Endothelial cell of umbilical vein (primary cell): ENCODE measurements around the gene PSAP. TPM values are rescaled to one million over a fixed set of nuclear protein-coding genes. Genes with fewer than 3 reads are reported as not detected.

Experiments
- BruUV-seq: library from RNA; stranded (reverse); fragments of 400-500 nt; replicated peaks from 2 replicates; lab custom pipeline; 2021; lab: Mats Ljungman, UMichigan
- CTCF ChIA-PET: fragments of 300-600, 350-600 bp; sonication (Branson Sonifier 250); formaldehyde crosslinking; loops from one replicate; lab custom pipeline; 2021; ENCODE audit warnings: antibody characterized with exemption, inconsistent platforms; lab: Charles Lee
- POLR2A ChIA-PET: fragments of 300-600, 350-600 bp; sonication (Branson Sonifier 250); formaldehyde crosslinking; loops from one replicate; lab custom pipeline; 2021; ENCODE audit warnings: antibody characterized with exemption, inconsistent platforms; lab: Charles Lee
- DNase-seq: peaks from one replicate; pipeline ENCODE4 v3.0.0-alpha.2; 2011; ENCODE audit warnings: low read depth, low spot score
- FAIRE-seq: peaks from 2 replicates; lab custom pipeline; 2011; peaks lifted over from hg19 to GRCh38; lab: Jason Lieb, UNC
- H2AFZ ChIP-seq: 2 replicates; pipeline ENCODE4 v1.6.0; 2012; ENCODE audit warnings: low read depth, low read length, control low read depth, inconsistent platforms
- H3K27ac ChIP-seq: 2 replicates; pipeline ENCODE4 v1.5.1; 2011; ENCODE audit warnings: low read depth, mild to moderate bottlenecking, control low read depth, low read length, moderate library complexity; ENCODE audit not compliant: insufficient read depth
- H3K27me3 ChIP-seq, 2 experiments: 2 replicates each; pipeline versions ENCODE4 v1.6.0 to v1.6.1; 2011; ENCODE audit warnings: low read length in 2 of 2, mixed read lengths in 1 of 2; ENCODE audit not compliant: control insufficient read depth in 2 of 2, insufficient read depth in 2 of 2
- H3K36me3 ChIP-seq, 2 experiments: 2 replicates in 1 of 2; 3 replicates in 1 of 2; pipeline ENCODE4 v1.5.1; 2011; ENCODE audit warnings: low read length in 2 of 2, mild to moderate bottlenecking in 1 of 2, moderate library complexity in 1 of 2; ENCODE audit not compliant: control insufficient read depth in 2 of 2, insufficient read depth in 2 of 2; ENCODE audit errors: extremely low read depth in 1 of 2
- H3K4me1 ChIP-seq: 3 replicates; pipeline ENCODE4 v1.5.1; 2011; ENCODE audit warnings: mild to moderate bottlenecking, low read length; ENCODE audit not compliant: control insufficient read depth, insufficient read depth; ENCODE audit errors: extremely low read depth
- H3K4me2 ChIP-seq: 2 replicates; pipeline ENCODE4 v1.6.1; 2011; ENCODE audit warnings: low read length, control low read depth, mixed read lengths; ENCODE audit not compliant: insufficient read depth
- H3K4me3 ChIP-seq, 3 experiments: fragments of 200-600 bp in 1 of 3; sonication (generic), shearing (Covaris generic) in 1 of 3; replicated peaks in 1 of 3; 2 replicates each; pipeline ENCODE4 v1.5.1; 2011 to 2016; ENCODE audit warnings: control low read depth in 3 of 3, low read length in 3 of 3, mild to moderate bottlenecking in 2 of 3, inconsistent platforms in 1 of 3, low read depth in 1 of 3, moderate library complexity in 1 of 3; ENCODE audit not compliant: insufficient read depth in 1 of 3
- H3K79me2 ChIP-seq: 2 replicates; pipeline ENCODE4 v1.6.0; 2012; ENCODE audit warnings: low read length, inconsistent platforms; ENCODE audit not compliant: control insufficient read depth, insufficient read depth
- H3K9ac ChIP-seq: replicated peaks from 2 replicates; pipeline ENCODE3; 2011; ENCODE audit warnings: low read length, control low read depth; ENCODE audit not compliant: insufficient read depth; ENCODE audit errors: extremely low read depth
- H3K9me1 ChIP-seq: replicated peaks from 3 replicates; pipeline ENCODE4 v1.6.0; 2011; ENCODE audit warnings: mild to moderate bottlenecking, low read length; ENCODE audit not compliant: control insufficient read depth, insufficient read depth; ENCODE audit errors: extremely low read depth
- H3K9me3 ChIP-seq: replicated peaks from 2 replicates; pipeline ENCODE4 v1.5.1; 2012; ENCODE audit warnings: low read length, inconsistent platforms; ENCODE audit not compliant: control insufficient read depth, insufficient read depth
- H4K20me1 ChIP-seq: replicated peaks from 2 replicates; pipeline ENCODE3; 2011; ENCODE audit warnings: mild to moderate bottlenecking, low read length; ENCODE audit not compliant: control insufficient read depth, insufficient read depth; ENCODE audit errors: extremely low read depth
- EZH2 ChIP-seq: IDR thresholded peaks from 2 replicates; pipeline ENCODE4 v1.6.1; 2012; ENCODE audit warnings: borderline replicate concordance, low read depth, mild to moderate bottlenecking, moderate library complexity, low read length, inconsistent platforms; ENCODE audit not compliant: severe bottlenecking
- FOS ChIP-seq: IDR thresholded peaks from 2 replicates; pipeline ENCODE4 v1.6.1; 2011; ENCODE audit warnings: mild to moderate bottlenecking, low read length, moderate library complexity, borderline replicate concordance; ENCODE audit not compliant: insufficient read depth
- GATA2 ChIP-seq: IDR thresholded peaks from 2 replicates; pipeline ENCODE4 v1.7.0; 2011; ENCODE audit warnings: low read depth, mild to moderate bottlenecking, moderate library complexity, mixed read lengths, low read length; ENCODE audit not compliant: insufficient read length, insufficient read depth
- JUN ChIP-seq: IDR thresholded peaks from 2 replicates; pipeline ENCODE4 v1.6.1; 2011; ENCODE audit warnings: borderline replicate concordance, low read depth; ENCODE audit not compliant: insufficient read length, insufficient read depth
- MYC ChIP-seq: IDR thresholded peaks from one replicate; pipeline ENCODE4 v1.6.1; 2011; ENCODE audit warnings: mild to moderate bottlenecking, low read depth, low read length
- POLR2A ChIP-seq: IDR thresholded peaks from 2 replicates; pipeline ENCODE4 v1.6.1; 2012; ENCODE audit warnings: low read depth, mild to moderate bottlenecking, control low read depth, low read length
- POLR2AphosphoS5 ChIP-seq: IDR thresholded peaks from 2 replicates; pipeline ENCODE4 v1.6.1; 2012; ENCODE audit warnings: low read depth, mild to moderate bottlenecking, control low read depth, low read length, moderate library complexity; ENCODE audit not compliant: insufficient read depth
- dilution Hi-C: fragments of 300-500 bp; cut with MboI; formaldehyde crosslinking; loops from one replicate; pipeline ENCODE4 v1.15.0; 2019; ENCODE audit warnings: low sequenced_read_pairs; ENCODE audit not compliant: extremely low pct_ligation_motif_present
- intact Hi-C: fragments of 100-400 bp; cut with micrococcal nuclease; formaldehyde crosslinking; loops from one replicate; pipeline ENCODE4 v1.10.0; 2022
- polyA plus RNA-seq, 4 experiments: library from polyadenylated mRNA; depleted of rRNA in 3 of 4; stranded (reverse) in 3 of 4; unstranded in 1 of 4; fragments of >200 nt; gene quantifications; 2 replicates each; pipeline versions ENCODE4 v1.2.1 to v1.2.3, GENCODE V29; 2011 to 2012; ENCODE audit warnings: missing spikeins in 1 of 4
- total RNA-seq: library from RNA; stranded (reverse); gene quantifications from 2 replicates; pipeline ENCODE4 v1.2.3, GENCODE V29; 2021
- TF ChIP-seq, protein P1 (sequence below), 2 donors: IDR thresholded peaks; 1 replicate in 1 of 2; 2 replicates in 1 of 2; pipeline ENCODE4 v1.5.1; 2011; ENCODE audit warnings: low read length in 2 of 2, mild to moderate bottlenecking in 2 of 2, moderate library complexity in 2 of 2, control low read depth in 1 of 2, inconsistent platforms in 1 of 2, low read depth in 1 of 2; ENCODE audit not compliant: insufficient read depth in 1 of 2; ENCODE audit errors: extremely low read depth in 1 of 2
- TF ChIP-seq, protein P2 (sequence below): IDR thresholded peaks from 2 replicates; pipeline ENCODE4 v1.6.1; 2011; ENCODE audit not compliant: insufficient read depth, insufficient read length

Gene PSAP
- total and polyA plus RNA-seq, 2 donors (not counting 3 experiments of a cell fraction or from before 2014, with no cell fraction given), result 644 to 1,476 TPM

DNA sequence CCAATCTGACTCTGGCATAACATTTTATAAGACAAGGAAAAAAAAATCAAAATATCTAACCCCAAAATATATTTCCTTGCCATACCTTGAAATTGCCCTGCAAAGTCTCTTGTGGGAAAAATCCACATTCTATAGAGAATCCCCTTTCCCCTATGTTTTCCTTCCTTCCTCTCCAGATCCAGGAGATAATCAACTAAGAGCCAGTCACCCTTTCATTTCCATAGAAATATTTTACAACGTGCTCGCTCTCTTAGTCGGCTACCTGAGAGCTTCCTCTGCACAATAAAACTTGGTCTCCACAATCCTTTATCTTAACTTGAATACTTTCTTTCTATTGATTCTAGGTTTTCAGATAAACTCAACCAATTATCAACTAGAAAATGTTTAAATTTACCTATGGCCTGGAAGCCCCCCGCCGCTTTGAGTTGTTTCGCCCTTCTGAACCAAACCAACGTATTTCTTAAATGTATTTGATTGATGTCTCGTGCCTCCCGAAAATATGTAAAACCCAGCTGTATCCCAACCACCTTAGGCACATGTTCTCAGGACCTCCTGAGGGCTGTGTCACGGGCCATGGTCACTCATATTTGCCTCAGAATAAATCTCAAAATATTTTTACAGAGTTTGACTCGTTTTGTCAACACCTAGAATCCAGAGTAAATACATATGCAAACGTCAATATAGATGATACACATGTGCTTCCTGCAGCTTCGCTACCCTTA is 869 bp downstream of the PSAP start:
- TSS peak; percentile 61 for BruUV-seq

DNA sequence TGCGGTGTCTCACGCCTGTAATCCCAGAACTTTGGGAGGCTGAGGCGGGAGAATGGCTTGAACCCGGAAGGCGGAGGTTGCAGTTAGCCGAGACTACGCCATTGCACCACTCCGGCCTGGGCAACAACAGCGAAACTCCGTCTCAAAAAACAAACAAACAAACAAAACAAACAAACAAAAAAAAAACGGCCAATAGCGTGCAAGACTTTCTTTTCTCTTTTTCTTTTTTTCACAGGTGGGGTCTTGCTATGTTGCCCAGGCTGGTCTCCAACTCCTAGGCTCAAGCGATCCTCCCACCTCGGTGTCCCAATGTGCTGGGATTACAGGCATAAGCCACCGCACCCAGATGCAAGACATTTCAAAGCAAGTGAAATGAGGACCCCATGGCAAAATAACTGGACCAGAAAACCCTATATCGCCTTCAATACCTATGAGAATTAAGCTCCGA is 1.6 kb downstream of the PSAP start:
- Histone ChIP-seq H3K4me1 (peaks cover 17% of the 10 kb centered on the region), H3K36me3 (no peaks in the 10 kb centered on the region), H3K9me1 (no peaks in the 10 kb centered on the region), H3K4me3 (peak overlapping the region in 2 of 3 experiments; percentile 12 to 85), H3K27me3 (no peaks in the 10 kb centered on the region), H3K4me2 (peak overlapping the region; percentile 79), H3K9ac (no peak overlapping the region), H2AFZ (no peak overlapping the region), H4K20me1 (peaks cover 3% of the 10 kb centered on the region), H3K9me3 (no peaks in the 10 kb centered on the region), H3K79me2 (peaks cover 64% of the 10 kb centered on the region), H3K27ac (peak overlapping the region; percentile 49)
- DNase-seq, result no peak
- TF ChIP-seq FOS, result no peak
- TF ChIP-seq POLR2AphosphoS5, result no peak
- no peak for TF ChIP-seq GATA2
- TF ChIP-seq, protein P1, sequence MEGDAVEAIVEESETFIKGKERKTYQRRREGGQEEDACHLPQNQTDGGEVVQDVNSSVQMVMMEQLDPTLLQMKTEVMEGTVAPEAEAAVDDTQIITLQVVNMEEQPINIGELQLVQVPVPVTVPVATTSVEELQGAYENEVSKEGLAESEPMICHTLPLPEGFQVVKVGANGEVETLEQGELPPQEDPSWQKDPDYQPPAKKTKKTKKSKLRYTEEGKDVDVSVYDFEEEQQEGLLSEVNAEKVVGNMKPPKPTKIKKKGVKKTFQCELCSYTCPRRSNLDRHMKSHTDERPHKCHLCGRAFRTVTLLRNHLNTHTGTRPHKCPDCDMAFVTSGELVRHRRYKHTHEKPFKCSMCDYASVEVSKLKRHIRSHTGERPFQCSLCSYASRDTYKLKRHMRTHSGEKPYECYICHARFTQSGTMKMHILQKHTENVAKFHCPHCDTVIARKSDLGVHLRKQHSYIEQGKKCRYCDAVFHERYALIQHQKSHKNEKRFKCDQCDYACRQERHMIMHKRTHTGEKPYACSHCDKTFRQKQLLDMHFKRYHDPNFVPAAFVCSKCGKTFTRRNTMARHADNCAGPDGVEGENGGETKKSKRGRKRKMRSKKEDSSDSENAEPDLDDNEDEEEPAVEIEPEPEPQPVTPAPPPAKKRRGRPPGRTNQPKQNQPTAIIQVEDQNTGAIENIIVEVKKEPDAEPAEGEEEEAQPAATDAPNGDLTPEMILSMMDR (IDR thresholded peaks at IDR 0.05; ENCODE audit: extremely low read depth in 1 of 2, insufficient read depth in 1 of 2, low read depth in 1 of 2, low read length in 2 of 2), result no peak
- TF ChIP-seq JUN, result no peak
- TF ChIP-seq, protein P2, sequence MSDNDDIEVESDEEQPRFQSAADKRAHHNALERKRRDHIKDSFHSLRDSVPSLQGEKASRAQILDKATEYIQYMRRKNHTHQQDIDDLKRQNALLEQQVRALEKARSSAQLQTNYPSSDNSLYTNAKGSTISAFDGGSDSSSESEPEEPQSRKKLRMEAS, result no peak
- TF ChIP-seq EZH2, result no peak
- TF ChIP-seq POLR2A, result no peak
- TF ChIP-seq MYC, result no peak
- dilution Hi-C loops (no loop called here), intact Hi-C loops (loop anchor here (1.0 kb wide), 2 partner anchors 22 to 40 kb away; no protein-coding TSS in a partner anchor)
- CTCF ChIA-PET, result interaction anchor here (0.6 to 3.6 kb wide), 10 partner anchors 10 to 199 kb away, joined by 3 to 35 read pairs (median 3); no protein-coding TSS in a partner anchor
- POLR2A ChIA-PET, result interaction anchor here (2.3 to 3.3 kb wide), 2 partner anchors 10 to 11 kb away, joined by 19 to 44 read pairs; no protein-coding TSS in a partner anchor
- FAIRE-seq, result no peak
- BruUV-seq, result TSS peak; percentile 23

More for the DNA sequence above, 869 bp downstream of the PSAP start:
- intact Hi-C loops, result loop anchor here (2.0 kb wide), 1 partner anchor 47 kb away; no protein-coding TSS in a partner anchor
- FAIRE-seq, result no peak
- peak overlapping the region; percentile 83 for H3K9ac ChIP-seq
- H3K36me3 ChIP-seq, result no peaks in the 10 kb centered on the region
- H3K4me3 ChIP-seq, result peak overlapping the region; percentile 76 to 92 (median 85)
- no peaks in the 10 kb centered on the region for H3K9me3 ChIP-seq
- dilution Hi-C loops, result no loop called here
- peak overlapping the region; percentile 79 for H3K4me2 ChIP-seq
- no peaks in the 10 kb centered on the region for H3K27me3 ChIP-seq
- H3K9me1 ChIP-seq, result no peaks in the 10 kb centered on the region
- no peak overlapping the region for H2AFZ ChIP-seq
- H3K4me1 ChIP-seq, result peaks cover 17% of the 10 kb centered on the region
- H4K20me1 ChIP-seq, result peaks cover 3% of the 10 kb centered on the region
- H3K27ac ChIP-seq, result peak overlapping the region; percentile 85
- H3K79me2 ChIP-seq, result peaks cover 57% of the 10 kb centered on the region
- TF ChIP-seq GATA2 (peak; percentile 53), EZH2 (no peak)
- no peak for DNase-seq
- ChIA-PET CTCF (interaction anchor here (1.2 to 3.6 kb wide), 7 partner anchors 10 to 198 kb away, joined by 3 to 35 read pairs (median 4); no protein-coding TSS in a partner anchor), POLR2A (interaction anchor here (1.5 to 3.3 kb wide), 4 partner anchors 10 to 33 kb away, joined by 7 to 44 read pairs (median 16); no protein-coding TSS in a partner anchor)
